ENCODE results near the gene AMER2.

DNA sequence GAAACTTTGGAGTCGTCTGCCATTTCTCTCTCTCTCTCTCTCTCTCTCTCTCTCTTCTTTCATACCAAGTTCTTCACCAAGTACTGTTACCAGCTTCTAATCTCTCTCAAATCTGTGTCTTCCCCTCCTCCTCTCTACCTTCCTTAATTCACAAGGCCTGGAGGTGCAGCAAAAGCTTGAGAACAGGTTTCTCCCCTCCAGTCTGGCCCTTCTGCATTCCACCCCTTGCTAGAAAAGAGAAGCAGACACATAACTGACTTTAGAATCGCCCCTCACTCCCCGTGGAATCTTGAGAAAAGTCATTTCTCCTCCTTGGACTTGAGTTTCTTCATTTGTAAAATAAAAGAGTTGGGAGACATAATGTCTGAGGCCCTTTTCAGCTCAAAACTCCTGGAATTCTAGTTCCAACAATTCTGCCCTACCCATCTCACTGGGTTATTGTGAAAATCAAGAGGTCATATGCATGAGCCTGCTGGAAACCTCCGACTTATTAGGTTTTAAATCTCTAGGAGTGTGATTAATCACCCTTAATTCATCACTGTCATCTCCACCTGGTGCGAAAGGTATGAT, 20.4 kb downstream of the AMER2 start:
- no peak for TF ChIP-seq CTCF (IDR thresholded peaks at IDR 0.05)
- no peak for TF ChIP-seq POLR2A (IDR thresholded peaks at IDR 0.05)
- TF ChIP-seq POLR2AphosphoS5 (IDR thresholded peaks at IDR 0.05), result no peak
- no peak for TF ChIP-seq EP300 (IDR thresholded peaks at IDR 0.05)

Data from sigmoid colon (tissue), 4 donors.